A673 (cell line): Measurements from ENCODE around the gene BICC1. TPM values are rescaled to one million over a fixed set of nuclear protein-coding genes. Genes with fewer than 3 reads are reported as not detected.

Source experiments
- BruUV-seq: library from RNA; stranded (reverse); fragments of 400-500 nt; replicated peaks from 2 replicates; lab custom pipeline; 2021; lab: Mats Ljungman, UMichigan
- CTCF ChIA-PET: fragments of 300-600 bp; sonication (Branson Sonifier 250); formaldehyde crosslinking; loops from one replicate; lab custom pipeline; 2022; ENCODE audit warnings: antibody characterized with exemption; lab: Charles Lee
- POLR2A ChIA-PET: fragments of 300-600 bp; sonication (Branson Sonifier 250); formaldehyde crosslinking; loops from one replicate; lab custom pipeline; 2022; ENCODE audit warnings: antibody characterized with exemption; ENCODE audit not compliant: low non-redundant PET; lab: Charles Lee
- DNase-seq: peaks from one replicate; pipeline ENCODE4 v3.0.0-alpha.2; 2015; ENCODE audit warnings: low spot score
- H3K27ac ChIP-seq: fragments of 200-600 bp; sonication (generic); 2 replicates; pipeline ENCODE4 v1.5.1; 2016; ENCODE audit warnings: mixed run types, low read depth, mild to moderate bottlenecking, mixed read lengths, antibody characterized with exemption, low read length; ENCODE audit not compliant: poor library complexity, severe bottlenecking
- H3K27me3 ChIP-seq: fragments of 200-600 bp; sonication (generic); replicated peaks from 2 replicates; pipeline ENCODE4 v1.6.1; 2017; ENCODE audit warnings: mixed run types, low read depth, mild to moderate bottlenecking, mixed read lengths, antibody characterized with exemption, low read length; ENCODE audit not compliant: insufficient read depth, poor library complexity
- H3K36me3 ChIP-seq: fragments of 200-600 bp; sonication (generic); 2 replicates; pipeline ENCODE4 v1.6.1; 2016; ENCODE audit warnings: mixed run types, mild to moderate bottlenecking, mixed read lengths, antibody characterized with exemption, low read length; ENCODE audit not compliant: insufficient read depth, poor library complexity, severe bottlenecking
- H3K4me1 ChIP-seq: fragments of 200-600 bp; sonication (generic); 2 replicates; pipeline ENCODE4 v1.6.1; 2017; ENCODE audit warnings: mixed run types, mild to moderate bottlenecking, mixed read lengths, antibody characterized with exemption, low read length; ENCODE audit not compliant: insufficient read depth, poor library complexity, severe bottlenecking
- H3K4me3 ChIP-seq: fragments of 200-600 bp; sonication (generic); 2 replicates; pipeline ENCODE4 v1.5.1; 2016; ENCODE audit warnings: low read depth, mixed run types, mild to moderate bottlenecking, mixed read lengths, low read length; ENCODE audit not compliant: poor library complexity, severe bottlenecking
- H3K9me3 ChIP-seq: fragments of 200-600 bp; sonication (generic); 2 replicates; pipeline ENCODE4 v1.6.1; 2016; ENCODE audit warnings: mixed run types, low read depth, mild to moderate bottlenecking, mixed read lengths, antibody characterized with exemption, low read length; ENCODE audit not compliant: poor library complexity, severe bottlenecking
- EZH2 ChIP-seq: fragments of 200-600 bp; sonication (generic); IDR thresholded peaks from 2 replicates; pipeline ENCODE4 v1.6.1; 2017; ENCODE audit warnings: borderline replicate concordance, low read depth, mild to moderate bottlenecking, mixed read lengths, antibody characterized with exemption, low read length; ENCODE audit not compliant: poor library complexity, severe bottlenecking
- intact Hi-C: fragments of 100-400 bp; cut with micrococcal nuclease; formaldehyde crosslinking; loops from one replicate; pipeline ENCODE4 v1.10.0; 2022; ENCODE audit not compliant: unreplicated experiment
- total RNA-seq: library from RNA; stranded (reverse); gene quantifications from 2 replicates; pipeline ENCODE4 v1.2.3, GENCODE V29; 2021
- TF ChIP-seq, protein P1 (sequence below): fragments of 300-800, 200-600 bp; sonication (generic); conservative IDR thresholded peaks from 2 replicates; pipeline ENCODE4 v1.5.1; 2017; ENCODE audit warnings: low read depth, mild to moderate bottlenecking, antibody characterized with exemption, low read length, moderate library complexity, mixed read lengths

BICC1 gene
- total RNA-seq, 1 experiment from 2014 or later = 1.6 TPM

DNA sequence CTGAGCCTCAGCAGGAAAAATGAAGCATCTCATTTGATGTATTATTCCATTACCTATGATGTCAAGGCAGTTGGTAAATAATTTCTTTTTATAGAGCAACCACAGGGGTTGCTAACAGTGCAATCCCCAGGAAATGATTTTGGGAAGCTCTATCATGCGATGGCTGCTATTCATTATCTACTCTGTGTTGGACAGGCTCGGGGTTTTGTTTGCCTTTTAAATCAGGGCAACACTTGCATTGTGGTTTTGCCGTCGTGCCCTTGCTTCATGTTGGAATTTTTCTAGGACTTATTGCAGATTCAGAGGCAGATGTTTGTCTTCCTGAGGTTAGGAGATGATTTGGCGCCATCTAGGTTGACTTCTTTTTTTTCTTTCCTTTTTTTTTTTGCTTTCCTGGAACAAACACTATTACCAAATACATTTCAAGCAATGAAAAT lies 128.4 kb downstream of the BICC1 start:
- Histone ChIP-seq H3K4me3 (no peak overlapping the region), H3K9me3 (no peaks in the 10 kb centered on the region), H3K27ac (no peak overlapping the region), H3K27me3 (no peaks in the 10 kb centered on the region), H3K36me3 (no peaks in the 10 kb centered on the region), H3K4me1 (no peaks in the 10 kb centered on the region)
- TF ChIP-seq, protein P1, sequence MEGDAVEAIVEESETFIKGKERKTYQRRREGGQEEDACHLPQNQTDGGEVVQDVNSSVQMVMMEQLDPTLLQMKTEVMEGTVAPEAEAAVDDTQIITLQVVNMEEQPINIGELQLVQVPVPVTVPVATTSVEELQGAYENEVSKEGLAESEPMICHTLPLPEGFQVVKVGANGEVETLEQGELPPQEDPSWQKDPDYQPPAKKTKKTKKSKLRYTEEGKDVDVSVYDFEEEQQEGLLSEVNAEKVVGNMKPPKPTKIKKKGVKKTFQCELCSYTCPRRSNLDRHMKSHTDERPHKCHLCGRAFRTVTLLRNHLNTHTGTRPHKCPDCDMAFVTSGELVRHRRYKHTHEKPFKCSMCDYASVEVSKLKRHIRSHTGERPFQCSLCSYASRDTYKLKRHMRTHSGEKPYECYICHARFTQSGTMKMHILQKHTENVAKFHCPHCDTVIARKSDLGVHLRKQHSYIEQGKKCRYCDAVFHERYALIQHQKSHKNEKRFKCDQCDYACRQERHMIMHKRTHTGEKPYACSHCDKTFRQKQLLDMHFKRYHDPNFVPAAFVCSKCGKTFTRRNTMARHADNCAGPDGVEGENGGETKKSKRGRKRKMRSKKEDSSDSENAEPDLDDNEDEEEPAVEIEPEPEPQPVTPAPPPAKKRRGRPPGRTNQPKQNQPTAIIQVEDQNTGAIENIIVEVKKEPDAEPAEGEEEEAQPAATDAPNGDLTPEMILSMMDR = peak; percentile 50
- no peak for TF ChIP-seq EZH2
- CTCF ChIA-PET = interaction anchor here (0.7 to 1.3 kb wide), 3 partner anchors 110 to 1474 kb away, joined by 3 to 4 read pairs (median 3); no protein-coding TSS in a partner anchor
- DNase-seq = peak; percentile 30
- POLR2A ChIA-PET = no interaction called here
- intact Hi-C loops = loop anchor here (2.0 to 10.0 kb wide), 2 partner anchors 110 to 226 kb away; no protein-coding TSS in a partner anchor
- no TSS peak for BruUV-seq

DNA sequence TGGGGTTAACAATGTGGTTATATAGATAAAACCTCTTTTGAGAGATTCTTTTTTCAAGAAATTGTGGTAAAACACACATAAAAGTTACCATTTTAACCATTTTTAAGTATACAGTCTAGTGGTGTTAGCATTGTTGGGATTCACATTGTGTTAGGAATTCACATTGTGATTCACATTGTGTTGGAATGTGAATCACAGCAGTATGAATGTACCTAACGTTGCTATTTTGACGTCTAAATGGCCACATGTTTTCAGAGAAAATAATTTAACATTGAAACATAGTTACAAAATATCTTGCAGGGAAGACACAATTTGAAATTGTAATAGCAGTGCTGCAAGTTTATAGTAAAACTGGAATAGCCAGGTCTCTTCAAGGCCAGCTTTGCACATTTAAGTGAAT lies 129.0 kb downstream of the BICC1 start:
- Histone ChIP-seq H3K4me3 (no peak overlapping the region), H3K36me3 (no peaks in the 10 kb centered on the region), H3K9me3 (no peaks in the 10 kb centered on the region), H3K27ac (no peak overlapping the region), H3K4me1 (no peaks in the 10 kb centered on the region), H3K27me3 (no peaks in the 10 kb centered on the region)
- TF ChIP-seq, protein P1 = no peak
- TF ChIP-seq EZH2 = no peak
- no peak for DNase-seq
- BruUV-seq = no TSS peak
- ChIA-PET POLR2A (no interaction called here), CTCF (interaction anchor here (1.3 kb wide), 1 partner anchor 111 kb away, joined by 4 read pairs; no protein-coding TSS in a partner anchor)
- intact Hi-C loops = loop anchor here (2.0 to 10.0 kb wide), 2 partner anchors 111 to 227 kb away; no protein-coding TSS in a partner anchor

DNA sequence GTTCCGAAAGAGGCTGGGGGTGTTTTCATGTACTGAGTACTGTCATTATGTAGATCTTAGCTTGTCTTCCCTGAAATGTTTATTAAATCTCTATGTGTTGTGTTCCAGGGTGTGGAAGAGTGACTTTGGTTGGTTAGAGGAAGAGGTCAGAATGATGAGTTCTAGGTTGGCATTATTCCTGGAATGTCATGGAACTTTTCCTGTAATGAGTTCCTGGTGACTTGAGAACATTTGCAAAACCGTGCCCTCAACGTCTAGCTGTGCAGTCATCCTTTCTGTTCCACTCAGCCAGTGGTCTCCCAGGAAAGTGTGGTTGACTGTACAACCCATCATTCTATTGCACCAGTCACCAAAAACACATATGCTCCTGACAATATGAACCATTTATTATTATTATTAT lies 129.6 kb downstream of the BICC1 start:
- TF ChIP-seq, protein P1 = no peak
- no peak for TF ChIP-seq EZH2
- H3K27me3 ChIP-seq = no peaks in the 10 kb centered on the region
- CTCF ChIA-PET = no interaction called here
- BruUV-seq = no TSS peak
- POLR2A ChIA-PET = no interaction called here
- no peaks in the 10 kb centered on the region for H3K9me3 ChIP-seq
- no peak overlapping the region for H3K27ac ChIP-seq
- DNase-seq = no peak
- no peaks in the 10 kb centered on the region for H3K36me3 ChIP-seq
- H3K4me3 ChIP-seq = no peak overlapping the region
- intact Hi-C loops = loop anchor here (10.0 kb wide), 1 partner anchor 227 kb away; no protein-coding TSS in a partner anchor
- H3K4me1 ChIP-seq = no peaks in the 10 kb centered on the region
